Activated T-helper 2 cell treated with anti-CD3 and anti-CD28 coated beads, Interferon-gamma antibody, Interleukin-2, Interleukin-4, amounts not matched to agents 10 μg/mL and 5 μg/mL and 100 μg/mL, durations not matched to agents 14 hours and 24 hours and 36 hours (primary cell): ENCODE data around the gene PRAMEF9. TPM values are rescaled to one million over a fixed set of nuclear protein-coding genes. Genes with fewer than 3 reads are reported as not detected.
"Not testable (repeated sequence)": the region's sequence is repeated elsewhere in the genome, so short reads cannot be mapped to it uniquely, and the experiment has no call there.

ENCODE experiments used
- DNase-seq: peaks from one replicate; pipeline ENCODE4 v3.0.0; 2021; ENCODE audit warnings: low spot score
- H3K27ac Mint-ChIP-seq: one replicate; pipeline ENCODE4 v1.8.0; 2021; ENCODE audit warnings: mixed read lengths
- H3K27me3 Mint-ChIP-seq: one replicate; pipeline ENCODE4 v1.8.0; 2021; ENCODE audit warnings: low read depth, mixed read lengths
- H3K36me3 Mint-ChIP-seq: one replicate; pipeline ENCODE4 v1.8.0; 2021; ENCODE audit warnings: low read depth, mixed read lengths
- H3K4me1 Mint-ChIP-seq: one replicate; pipeline ENCODE4 v1.8.0; 2021; ENCODE audit warnings: low read depth, mixed read lengths
- H3K4me3 Mint-ChIP-seq: one replicate; pipeline ENCODE4 v1.8.0; 2021; ENCODE audit warnings: low read depth, mild to moderate bottlenecking, moderate library complexity, mixed read lengths
- H3K9me3 Mint-ChIP-seq: one replicate; pipeline ENCODE4 v1.8.0; 2021; ENCODE audit warnings: mixed read lengths
- intact Hi-C: fragments of 100-400 bp; cut with micrococcal nuclease; formaldehyde crosslinking; loops from one replicate; pipeline ENCODE4 v1.15.1; 2023
- total RNA-seq: library from RNA; stranded (reverse); gene quantifications from 2 replicates; pipeline ENCODE4 v1.2.3, GENCODE V29; 2022

PRAMEF9 gene
- total RNA-seq: not detected in 2 replicates

- H3K9me3 Mint-ChIP-seq, H3K27ac Mint-ChIP-seq, H3K4me3 Mint-ChIP-seq, H3K36me3 Mint-ChIP-seq, intact Hi-C loops, H3K4me1 Mint-ChIP-seq, DNase-seq, H3K27me3 Mint-ChIP-seq: not testable (repeated sequence)
These were observed at the start of gene PRAMEF9 for GRCh38 chr1:13171548-13171947. Gene PRAMEF9, plus strand, starts transcription at chr1:13171848. Its CDS starts 3,433 bp downstream, at chr1:13175281.

GRCh38 chr1:13155909-13156308 lies 15.7 kb upstream of the PRAMEF9 start, which contains the start of gene PRAMEF26:
Gene PRAMEF26, minus strand, starts transcription at chr1:13156009. Its CDS starts 2,914 bp downstream, at chr1:13153095.
- intact Hi-C loops, H3K27me3 Mint-ChIP-seq, H3K4me1 Mint-ChIP-seq, H3K4me3 Mint-ChIP-seq, H3K36me3 Mint-ChIP-seq, H3K27ac Mint-ChIP-seq, DNase-seq, H3K9me3 Mint-ChIP-seq: not testable (repeated sequence)

- H3K36me3 Mint-ChIP-seq, H3K9me3 Mint-ChIP-seq, H3K4me1 Mint-ChIP-seq, DNase-seq, H3K27me3 Mint-ChIP-seq, H3K27ac Mint-ChIP-seq, intact Hi-C loops, H3K4me3 Mint-ChIP-seq: not testable (repeated sequence)
These were observed 6.1 kb upstream of the PRAMEF9 start, which contains the start of gene HNRNPCL4 for GRCh38 chr1:13165531-13165930. Gene HNRNPCL4, minus strand, starts transcription at chr1:13165631. Its CDS starts 164 bp downstream, at chr1:13165467.

GRCh38 chr1:13201309-13201708 lies 29.7 kb downstream of the PRAMEF9 start, which contains the start of gene PRAMEF13:
Gene PRAMEF13, minus strand, starts transcription at chr1:13201409. Its CDS starts 1,820 bp downstream, at chr1:13199589.
- H3K4me1 Mint-ChIP-seq, H3K27me3 Mint-ChIP-seq, intact Hi-C loops, H3K9me3 Mint-ChIP-seq, H3K27ac Mint-ChIP-seq, H3K36me3 Mint-ChIP-seq, H3K4me3 Mint-ChIP-seq, DNase-seq: not testable (repeated sequence)

GRCh38 chr1:13208712-13209111 lies 37.1 kb downstream of the PRAMEF9 start:
- intact Hi-C loops, H3K9me3 Mint-ChIP-seq, H3K27me3 Mint-ChIP-seq, H3K27ac Mint-ChIP-seq, H3K36me3 Mint-ChIP-seq, H3K4me3 Mint-ChIP-seq, H3K4me1 Mint-ChIP-seq, DNase-seq: not testable (repeated sequence)

- H3K27ac Mint-ChIP-seq, DNase-seq, H3K27me3 Mint-ChIP-seq, H3K4me3 Mint-ChIP-seq, H3K36me3 Mint-ChIP-seq, H3K4me1 Mint-ChIP-seq, H3K9me3 Mint-ChIP-seq, intact Hi-C loops: not testable (repeated sequence)
These were observed 45.0 kb downstream of the PRAMEF9 start for GRCh38 chr1:13216619-13217018.

- DNase-seq, H3K27me3 Mint-ChIP-seq, H3K36me3 Mint-ChIP-seq, H3K27ac Mint-ChIP-seq, intact Hi-C loops, H3K4me3 Mint-ChIP-seq, H3K9me3 Mint-ChIP-seq, H3K4me1 Mint-ChIP-seq: not testable (repeated sequence)
These were observed 47.6 kb downstream of the PRAMEF9 start for GRCh38 chr1:13219203-13219602.

GRCh38 chr1:13222788-13223187 lies 51.1 kb downstream of the PRAMEF9 start:
- DNase-seq: not testable (repeated sequence)

GRCh38 chr1:13224480-13225060 lies 52.9 kb downstream of the PRAMEF9 start:
- peak; percentile 6 for DNase-seq
- Mint-ChIP-seq H3K9me3 (no peaks in the 10 kb centered on the region), H3K27ac (no peak overlapping the region), H3K36me3 (no peaks in the 10 kb centered on the region), H3K27me3 (no peaks in the 10 kb centered on the region), H3K4me3 (no peak overlapping the region), H3K4me1 (no peaks in the 10 kb centered on the region)
- intact Hi-C loops: no loop called here

More at GRCh38 chr1:13222788-13223187, 51.1 kb downstream of the PRAMEF9 start:
- H3K36me3 Mint-ChIP-seq, H3K27ac Mint-ChIP-seq, H3K27me3 Mint-ChIP-seq, intact Hi-C loops, H3K9me3 Mint-ChIP-seq, H3K4me1 Mint-ChIP-seq, H3K4me3 Mint-ChIP-seq: not testable (repeated sequence)

GRCh38 chr1:13225675-13226204 lies 54.1 kb downstream of the PRAMEF9 start, which contains the start of gene PRAMEF18:
Gene PRAMEF18, minus strand, starts transcription at chr1:13226154. Its CDS starts 48 bp downstream, at chr1:13226106.
- H3K9me3 Mint-ChIP-seq, H3K4me3 Mint-ChIP-seq, intact Hi-C loops, H3K4me1 Mint-ChIP-seq, H3K27ac Mint-ChIP-seq, H3K36me3 Mint-ChIP-seq, H3K27me3 Mint-ChIP-seq: not testable (repeated sequence)
- peak; percentile 2 for DNase-seq

GRCh38 chr1:13227271-13228055 lies 55.8 kb downstream of the PRAMEF9 start:
- H3K27ac Mint-ChIP-seq, H3K9me3 Mint-ChIP-seq, H3K36me3 Mint-ChIP-seq, H3K4me1 Mint-ChIP-seq, intact Hi-C loops, H3K27me3 Mint-ChIP-seq, H3K4me3 Mint-ChIP-seq: not testable (repeated sequence)
- DNase-seq: peak; percentile 4

- no peaks in the 10 kb centered on the region for H3K9me3 Mint-ChIP-seq
- H3K27me3 Mint-ChIP-seq: no peaks in the 10 kb centered on the region
- DNase-seq: peak; percentile 12
- no peaks in the 10 kb centered on the region for H3K4me1 Mint-ChIP-seq
- H3K27ac Mint-ChIP-seq: no peak overlapping the region
- H3K4me3 Mint-ChIP-seq: no peak overlapping the region
- intact Hi-C loops: no loop called here
- H3K36me3 Mint-ChIP-seq: no peaks in the 10 kb centered on the region
These were observed 56.7 kb downstream of the PRAMEF9 start for GRCh38 chr1:13228343-13228781.
